ENCODE measurements around the gene NFATC1.
A peak's percentile ranks its signal among the peaks of the same experiment; 100 is the strongest.

Gene NFATC1

GRCh38 chr18:79400591-79401381 lies 5.1 kb downstream of the NFATC1 start:
- DNase-seq (ENCODE audit: low read depth, low spot score) = no peak
- POLR2A ChIA-PET = no interaction called here
- H3K4me3 ChIP-seq (ENCODE audit: low read depth, low read length) = peak overlapping the region; percentile 53
- no peak for TF ChIP-seq CTCF (IDR thresholded peaks at IDR 0.05; ENCODE audit: insufficient read depth, low read length, missing control alignments)
- CTCF ChIA-PET = no interaction called here

GRCh38 chr18:79401494-79402208 lies 5.9 kb downstream of the NFATC1 start:
- TF ChIP-seq CTCF (IDR thresholded peaks at IDR 0.05; ENCODE audit: insufficient read depth, low read length, missing control alignments) = no peak
- POLR2A ChIA-PET = no interaction called here
- DNase-seq (ENCODE audit: low read depth, low spot score) = no peak
- CTCF ChIA-PET = interaction anchor here (1.1 kb wide), 1 partner anchor 126 kb away, joined by 3 read pairs; no protein-coding TSS in a partner anchor
- no peak overlapping the region for H3K4me3 ChIP-seq (ENCODE audit: low read depth, low read length)

GRCh38 chr18:79402209-79402576 lies 6.5 kb downstream of the NFATC1 start:
- POLR2A ChIA-PET = no interaction called here
- H3K4me3 ChIP-seq (ENCODE audit: low read depth, low read length) = no peak overlapping the region
- DNase-seq (ENCODE audit: low read depth, low spot score) = no peak
- CTCF ChIA-PET = interaction anchor here (0.9 to 1.3 kb wide), 3 partner anchors 22 to 125 kb away, joined by 3 to 4 read pairs (median 3); no protein-coding TSS in a partner anchor
- no peak for TF ChIP-seq CTCF (IDR thresholded peaks at IDR 0.05; ENCODE audit: insufficient read depth, low read length, missing control alignments)

GRCh38 chr18:79402977-79403722 lies 7.4 kb downstream of the NFATC1 start:
- ChIA-PET POLR2A (no interaction called here), CTCF (interaction anchor here (0.9 to 1.5 kb wide), 4 partner anchors 10 to 127 kb away, joined by 3 to 4 read pairs (median 3); no protein-coding TSS in a partner anchor)
- TF ChIP-seq CTCF (IDR thresholded peaks at IDR 0.05; ENCODE audit: insufficient read depth, low read length, missing control alignments) = no peak
- H3K4me3 ChIP-seq (ENCODE audit: low read depth, low read length) = no peak overlapping the region
- no peak for DNase-seq (ENCODE audit: low read depth, low spot score)

GRCh38 chr18:79403723-79404566 lies 8.2 kb downstream of the NFATC1 start:
- H3K4me3 ChIP-seq (ENCODE audit: low read depth, low read length) = no peak overlapping the region
- POLR2A ChIA-PET = no interaction called here
- CTCF ChIA-PET = interaction anchor here (0.9 to 1.5 kb wide), 2 partner anchors 11 to 126 kb away, joined by 3 read pairs; no protein-coding TSS in a partner anchor
- TF ChIP-seq CTCF (IDR thresholded peaks at IDR 0.05; ENCODE audit: insufficient read depth, low read length, missing control alignments) = no peak
- no peak for DNase-seq (ENCODE audit: low read depth, low spot score)

All from AG04449 (cell line).